Measurements from ENCODE around the gene GAREM1. TPM values are rescaled to one million over a fixed set of nuclear protein-coding genes. Genes with fewer than 3 reads are reported as not detected.

Gene GAREM1
- total and polyA plus RNA-seq, 8 donors = 2.9 to 55.9 (median 13.5) TPM

DNA sequence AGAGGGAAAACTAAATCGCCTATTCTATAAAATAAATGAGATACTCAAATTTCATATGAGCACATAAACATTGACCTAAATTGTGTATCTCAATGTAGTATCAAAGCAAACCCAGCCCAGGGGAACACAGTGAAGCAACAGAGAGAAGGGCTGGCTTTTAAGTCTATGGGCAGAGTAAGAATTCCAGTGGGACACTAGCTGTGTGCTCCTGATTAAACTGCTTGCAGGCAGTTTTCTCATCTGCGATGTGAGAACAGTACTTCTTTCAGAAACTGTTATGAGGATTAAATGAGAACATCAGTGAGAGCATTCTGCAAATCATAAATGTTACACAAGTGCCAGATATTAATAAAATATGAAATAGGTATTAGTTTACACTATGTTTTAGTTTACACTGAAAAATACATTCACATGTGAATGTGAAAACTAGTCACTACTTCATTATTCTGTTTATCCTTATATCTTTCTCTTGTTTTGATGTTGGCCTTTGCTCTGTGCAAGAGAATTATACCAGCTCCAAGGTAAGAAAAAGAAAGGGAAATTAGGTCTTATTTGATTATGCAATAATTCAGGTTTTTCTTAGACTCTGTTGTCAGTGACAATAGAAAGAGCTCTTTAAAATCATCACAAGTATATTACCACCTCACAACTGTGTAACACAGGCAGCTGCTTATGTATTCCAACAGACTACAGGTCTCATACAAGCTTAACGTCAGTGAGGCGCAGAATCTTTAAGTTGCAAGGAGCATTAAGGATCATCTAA, 47.5 kb downstream of the GAREM1 start:
- H3K4me1 ChIP-seq = peaks cover 21 to 30% (median 25%) of the 10 kb centered on the region in 3 donors
- no peaks in the 10 kb centered on the region for H3K9me3 ChIP-seq
- H3K27me3 ChIP-seq = no peaks in the 10 kb centered on the region
- intact Hi-C loops (cut with DNase I) = no loop called here
- no peak overlapping the region for H3K27ac ChIP-seq
- H3K4me3 ChIP-seq = no peak overlapping the region
- 94 to 96% methylated on average over 4 of the region's 4 CpGs for WGBS, 2 donors
- ATAC-seq (no peak), FAIRE-seq (no peak), DNase-seq (no peak)
- no peaks in the 10 kb centered on the region for H3K36me3 ChIP-seq
- TF ChIP-seq CTCF (IDR thresholded peaks at IDR 0.05) = no peak

DNA sequence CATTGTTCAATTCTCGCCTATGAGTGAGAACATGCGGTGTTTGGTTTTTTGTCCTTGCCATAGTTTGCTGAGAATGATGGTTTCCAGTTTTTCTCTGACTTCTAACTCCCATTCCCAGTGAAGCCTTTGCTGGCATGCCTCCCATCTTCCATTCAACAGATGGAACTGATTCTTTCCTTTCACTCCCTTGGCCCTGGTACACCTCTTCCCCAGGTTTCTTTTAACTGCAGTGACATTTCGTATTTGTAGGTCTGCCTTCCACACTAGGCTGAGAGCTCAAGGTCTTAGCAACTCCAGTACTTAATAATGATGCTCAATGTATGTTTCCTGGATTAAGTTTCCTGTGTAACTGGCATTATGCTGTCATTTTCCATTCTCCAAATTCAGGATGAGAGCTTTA, 48.5 kb downstream of the GAREM1 start:
- peaks cover 18 to 22% (median 21%) of the 10 kb centered on the region in 3 donors for H3K4me1 ChIP-seq
- no peak overlapping the region for H3K4me3 ChIP-seq
- TF ChIP-seq CTCF (IDR thresholded peaks at IDR 0.05) = no peak
- 93% methylated on average over 3 of the region's 3 CpGs for WGBS, 2 donors
- no peaks in the 10 kb centered on the region for H3K27me3 ChIP-seq
- FAIRE-seq = no peak
- DNase-seq = no peak
- ATAC-seq = no peak
- H3K36me3 ChIP-seq = no peaks in the 10 kb centered on the region
- H3K27ac ChIP-seq = no peak overlapping the region
- intact Hi-C loops (cut with DNase I) = no loop called here
- H3K9me3 ChIP-seq = no peaks in the 10 kb centered on the region

GRCh38 chr18:32420084-32420750, 50.5 kb downstream of the GAREM1 start:
- no peak overlapping the region for H3K4me3 ChIP-seq
- H3K27me3 ChIP-seq = no peaks in the 10 kb centered on the region
- H3K27ac ChIP-seq = no peak overlapping the region
- H3K9me3 ChIP-seq = no peaks in the 10 kb centered on the region
- ATAC-seq = peak in 1 of 4 donors; percentile 42
- intact Hi-C loops (cut with DNase I) = no loop called here
- no peaks in the 10 kb centered on the region for H3K36me3 ChIP-seq
- H3K4me1 ChIP-seq = peaks cover 5 to 11% (median 6%) of the 10 kb centered on the region in 3 donors
- WGBS, 2 donors = 74 to 78% methylated on average over 5 of the region's 5 CpGs
- no peak for FAIRE-seq
- no peak for TF ChIP-seq CTCF (IDR thresholded peaks at IDR 0.05)
- DNase-seq = no peak

- TF ChIP-seq CTCF (IDR thresholded peaks at IDR 0.05) = no peak
- Histone ChIP-seq H3K4me1 (no peaks in the 10 kb centered on the region), H3K4me3 (no peak overlapping the region), H3K36me3 (no peaks in the 10 kb centered on the region), H3K27ac (no peak overlapping the region), H3K9me3 (no peaks in the 10 kb centered on the region), H3K27me3 (no peaks in the 10 kb centered on the region)
- DNase-seq = no peak
- FAIRE-seq = no peak
- intact Hi-C loops (cut with DNase I) = no loop called here
- WGBS, 2 donors = 88 to 92% methylated on average over 5 of the region's 5 CpGs
- no peak for ATAC-seq
Observed at GRCh38 chr18:32418148-32418547, 52.5 kb downstream of the GAREM1 start.

GRCh38 chr18:32405588-32405987, 65.1 kb downstream of the GAREM1 start:
- TF ChIP-seq CTCF (IDR thresholded peaks at IDR 0.05) = no peak
- FAIRE-seq = no peak
- peak in 2 of 4 donors; percentile 32 to 53 for ATAC-seq

More at GRCh38 chr18:32405588-32405987, 65.1 kb downstream of the GAREM1 start:
- Histone ChIP-seq H3K27me3 (no peaks in the 10 kb centered on the region), H3K4me1 (peaks cover 3 to 14% (median 12%) of the 10 kb centered on the region in 3 donors), H3K4me3 (no peak overlapping the region), H3K9me3 (no peaks in the 10 kb centered on the region), H3K27ac (no peak overlapping the region), H3K36me3 (no peaks in the 10 kb centered on the region)
- 30 to 35% methylated on average over 2 of the region's 2 CpGs for WGBS, 2 donors
- intact Hi-C loops (cut with DNase I) = no loop called here
- DNase-seq = no peak
